ENCODE data around the gene GRM3.

Gene GRM3

GRCh38 chr7:86833360-86833759, 189.7 kb downstream of the GRM3 start:
- Histone ChIP-seq H2BK5ac (ENCODE audit: low read length) (no peak overlapping the region), H3K36me3 (replicated peaks in 1 of 2; ENCODE audit: control insufficient read depth in 2 of 2, insufficient read depth in 2 of 2, low read length in 2 of 2) (no peaks in the 10 kb centered on the region), H2BK120ac (ENCODE audit: low read depth, low read length) (no peak overlapping the region), H3K18ac (ENCODE audit: low read length) (no peak overlapping the region), H3K4me1 (ENCODE audit: control insufficient read depth in 2 of 2, insufficient read depth in 1 of 2, low read depth in 1 of 2, low read length in 2 of 2) (no peaks in the 10 kb centered on the region), H2BK15ac (ENCODE audit: low read length) (no peak overlapping the region), H4K91ac (ENCODE audit: low read depth, low read length, poor library complexity) (no peak overlapping the region), H4K8ac (ENCODE audit: low read depth, low read length) (no peak overlapping the region), H3K9ac (ENCODE audit: low read depth, low read length, poor library complexity) (no peak overlapping the region), H2AFZ (ENCODE audit: low read length) (no peak overlapping the region), H2AK5ac (ENCODE audit: low read depth, low read length) (no peak overlapping the region), H3K4ac (ENCODE audit: low read length) (no peak overlapping the region), H3K9me3 (replicated peaks in 1 of 2; ENCODE audit: control insufficient read depth in 2 of 2, insufficient read depth in 1 of 2, low read depth in 1 of 2, low read length in 2 of 2) (no peaks in the 10 kb centered on the region), H2BK12ac (ENCODE audit: low read length) (no peak overlapping the region), H3K79me1 (ENCODE audit: low read depth, low read length) (no peaks in the 10 kb centered on the region), H3K27me3 (ENCODE audit: control insufficient read depth in 3 of 3, insufficient read depth in 3 of 3, low read depth in 1 of 3, low read length in 3 of 3) (no peaks in the 10 kb centered on the region), H3K27ac (replicated peaks; ENCODE audit: low read length) (no peak overlapping the region), H3K23ac (ENCODE audit: low read depth, low read length, poor library complexity) (no peak overlapping the region), H3K4me2 (ENCODE audit: insufficient read depth, low read length, poor library complexity, severe bottlenecking) (no peak overlapping the region), H3K14ac (ENCODE audit: low read length) (no peak overlapping the region), H3K4me3 (ENCODE audit: low read length in 2 of 2) (no peak overlapping the region)
- no peak for DNase-seq (ENCODE audit: low spot score)
- no CpG with 5 or more reads among the region's 3 CpGs for WGBS, 2 donors (ENCODE audit: extremely low coverage in 2 of 2, insufficient read length in 2 of 2, insufficient replicate concordance in 1 of 2)

DNA sequence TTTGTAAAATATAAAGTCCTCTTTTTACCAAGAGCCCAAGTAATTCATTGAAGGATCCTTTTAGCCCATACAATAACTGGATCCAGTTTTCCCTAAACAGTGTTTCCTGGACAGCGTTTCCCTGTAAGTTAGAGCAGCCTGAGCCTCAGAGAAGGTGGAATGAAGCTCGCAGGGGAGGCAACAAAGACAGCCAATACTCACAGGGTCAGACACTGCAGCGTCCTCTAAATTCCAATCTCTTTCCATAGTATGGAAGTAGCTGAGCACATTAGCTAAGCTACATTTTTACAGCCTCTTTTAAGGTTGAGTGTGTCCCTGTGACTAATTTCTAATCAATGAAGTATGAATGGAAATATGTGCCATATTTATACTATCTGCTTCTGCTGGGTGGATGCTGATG, 193.5 kb downstream of the GRM3 start:
- no peak overlapping the region for H3K9ac ChIP-seq (ENCODE audit: low read depth, low read length, poor library complexity)
- H3K4me3 ChIP-seq (ENCODE audit: low read length in 2 of 2) = no peak overlapping the region
- H2BK5ac ChIP-seq (ENCODE audit: low read length) = no peak overlapping the region
- no peak overlapping the region for H3K23ac ChIP-seq (ENCODE audit: low read depth, low read length, poor library complexity)
- H3K18ac ChIP-seq (ENCODE audit: low read length) = no peak overlapping the region
- no peak overlapping the region for H3K4me2 ChIP-seq (ENCODE audit: insufficient read depth, low read length, poor library complexity, severe bottlenecking)
- no peak for DNase-seq (ENCODE audit: low spot score)
- H3K36me3 ChIP-seq (replicated peaks in 1 of 2; ENCODE audit: control insufficient read depth in 2 of 2, insufficient read depth in 2 of 2, low read length in 2 of 2) = peaks cover 0 to 4% of the 10 kb centered on the region in 2 donors
- H3K4ac ChIP-seq (ENCODE audit: low read length) = no peak overlapping the region
- H4K91ac ChIP-seq (ENCODE audit: low read depth, low read length, poor library complexity) = no peak overlapping the region
- no peaks in the 10 kb centered on the region for H3K9me3 ChIP-seq (replicated peaks in 1 of 2; ENCODE audit: control insufficient read depth in 2 of 2, insufficient read depth in 1 of 2, low read depth in 1 of 2, low read length in 2 of 2)
- H2BK120ac ChIP-seq (ENCODE audit: low read depth, low read length) = no peak overlapping the region
- no peak overlapping the region for H4K8ac ChIP-seq (ENCODE audit: low read depth, low read length)
- no peaks in the 10 kb centered on the region for H3K27me3 ChIP-seq (ENCODE audit: control insufficient read depth in 3 of 3, insufficient read depth in 3 of 3, low read depth in 1 of 3, low read length in 3 of 3)
- H3K4me1 ChIP-seq (ENCODE audit: control insufficient read depth in 2 of 2, insufficient read depth in 1 of 2, low read depth in 1 of 2, low read length in 2 of 2) = no peaks in the 10 kb centered on the region
- H2BK12ac ChIP-seq (ENCODE audit: low read length) = no peak overlapping the region
- no CpG with 5 or more reads among the region's 3 CpGs for WGBS, 2 donors (ENCODE audit: extremely low coverage in 2 of 2, insufficient read length in 2 of 2, insufficient replicate concordance in 1 of 2)
- no peak overlapping the region for H2BK15ac ChIP-seq (ENCODE audit: low read length)
- H3K14ac ChIP-seq (ENCODE audit: low read length) = no peak overlapping the region
- no peak overlapping the region for H2AFZ ChIP-seq (ENCODE audit: low read length)
- H2AK5ac ChIP-seq (ENCODE audit: low read depth, low read length) = no peak overlapping the region
- H3K79me1 ChIP-seq (ENCODE audit: low read depth, low read length) = no peaks in the 10 kb centered on the region
- H3K27ac ChIP-seq (replicated peaks; ENCODE audit: low read length) = no peak overlapping the region

GRCh38 chr7:86844608-86845007, 200.9 kb downstream of the GRM3 start:
- no peak overlapping the region for H3K4ac ChIP-seq (ENCODE audit: low read length)
- WGBS, 2 donors (ENCODE audit: extremely low coverage in 2 of 2, insufficient read length in 2 of 2, insufficient replicate concordance in 1 of 2) = no CpG with 5 or more reads among the region's 3 CpGs

GRCh38 chr7:86846494-86847190, 202.9 kb downstream of the GRM3 start:
- H4K8ac ChIP-seq (ENCODE audit: low read depth, low read length) = no peak overlapping the region
- no peaks in the 10 kb centered on the region for H3K79me1 ChIP-seq (ENCODE audit: low read depth, low read length)
- H3K4me1 ChIP-seq (ENCODE audit: control insufficient read depth in 2 of 2, insufficient read depth in 1 of 2, low read depth in 1 of 2, low read length in 2 of 2) = no peaks in the 10 kb centered on the region
- no peaks in the 10 kb centered on the region for H3K27me3 ChIP-seq (ENCODE audit: control insufficient read depth in 3 of 3, insufficient read depth in 3 of 3, low read depth in 1 of 3, low read length in 3 of 3)
- no peak overlapping the region for H2BK12ac ChIP-seq (ENCODE audit: low read length)
- no peak overlapping the region for H3K4me2 ChIP-seq (ENCODE audit: insufficient read depth, low read length, poor library complexity, severe bottlenecking)
- no peak for DNase-seq (ENCODE audit: low spot score)
- H2BK15ac ChIP-seq (ENCODE audit: low read length) = no peak overlapping the region
- no peak overlapping the region for H2BK5ac ChIP-seq (ENCODE audit: low read length)
- H2AFZ ChIP-seq (ENCODE audit: low read length) = no peak overlapping the region
- no CpG with 5 or more reads among the region's 3 CpGs for WGBS, 2 donors (ENCODE audit: extremely low coverage in 2 of 2, insufficient read length in 2 of 2, insufficient replicate concordance in 1 of 2)
- no peak overlapping the region for H3K18ac ChIP-seq (ENCODE audit: low read length)
- no peak overlapping the region for H3K4me3 ChIP-seq (ENCODE audit: low read length in 2 of 2)
- no peak overlapping the region for H2AK5ac ChIP-seq (ENCODE audit: low read depth, low read length)
- no peak overlapping the region for H3K27ac ChIP-seq (replicated peaks; ENCODE audit: low read length)
- H3K9me3 ChIP-seq (replicated peaks in 1 of 2; ENCODE audit: control insufficient read depth in 2 of 2, insufficient read depth in 1 of 2, low read depth in 1 of 2, low read length in 2 of 2) = no peaks in the 10 kb centered on the region
- no peaks in the 10 kb centered on the region for H3K36me3 ChIP-seq (replicated peaks in 1 of 2; ENCODE audit: control insufficient read depth in 2 of 2, insufficient read depth in 2 of 2, low read length in 2 of 2)
- no peak overlapping the region for H3K4ac ChIP-seq (ENCODE audit: low read length)
- H3K14ac ChIP-seq (ENCODE audit: low read length) = no peak overlapping the region
- no peak overlapping the region for H3K9ac ChIP-seq (ENCODE audit: low read depth, low read length, poor library complexity)
- H2BK120ac ChIP-seq (ENCODE audit: low read depth, low read length) = no peak overlapping the region
- no peak overlapping the region for H3K23ac ChIP-seq (ENCODE audit: low read depth, low read length, poor library complexity)
- H4K91ac ChIP-seq (ENCODE audit: low read depth, low read length, poor library complexity) = no peak overlapping the region

More at GRCh38 chr7:86844608-86845007, 200.9 kb downstream of the GRM3 start:
- peaks cover 0 to under 1% of the 10 kb centered on the region in 2 donors for H3K36me3 ChIP-seq (replicated peaks in 1 of 2; ENCODE audit: control insufficient read depth in 2 of 2, insufficient read depth in 2 of 2, low read length in 2 of 2)
- no peak overlapping the region for H3K4me2 ChIP-seq (ENCODE audit: insufficient read depth, low read length, poor library complexity, severe bottlenecking)
- no peaks in the 10 kb centered on the region for H3K9me3 ChIP-seq (replicated peaks in 1 of 2; ENCODE audit: control insufficient read depth in 2 of 2, insufficient read depth in 1 of 2, low read depth in 1 of 2, low read length in 2 of 2)
- H2AK5ac ChIP-seq (ENCODE audit: low read depth, low read length) = no peak overlapping the region
- H4K8ac ChIP-seq (ENCODE audit: low read depth, low read length) = no peak overlapping the region
- H3K14ac ChIP-seq (ENCODE audit: low read length) = no peak overlapping the region
- H3K4me1 ChIP-seq (ENCODE audit: control insufficient read depth in 2 of 2, insufficient read depth in 1 of 2, low read depth in 1 of 2, low read length in 2 of 2) = no peaks in the 10 kb centered on the region
- no peak overlapping the region for H4K91ac ChIP-seq (ENCODE audit: low read depth, low read length, poor library complexity)
- H2BK120ac ChIP-seq (ENCODE audit: low read depth, low read length) = no peak overlapping the region
- H3K79me1 ChIP-seq (ENCODE audit: low read depth, low read length) = no peaks in the 10 kb centered on the region
- no peak overlapping the region for H3K23ac ChIP-seq (ENCODE audit: low read depth, low read length, poor library complexity)
- H3K27me3 ChIP-seq (ENCODE audit: control insufficient read depth in 3 of 3, insufficient read depth in 3 of 3, low read depth in 1 of 3, low read length in 3 of 3) = no peaks in the 10 kb centered on the region
- H2BK15ac ChIP-seq (ENCODE audit: low read length) = no peak overlapping the region
- H2BK5ac ChIP-seq (ENCODE audit: low read length) = no peak overlapping the region
- no peak overlapping the region for H2AFZ ChIP-seq (ENCODE audit: low read length)
- H2BK12ac ChIP-seq (ENCODE audit: low read length) = no peak overlapping the region
- H3K4me3 ChIP-seq (ENCODE audit: low read length in 2 of 2) = no peak overlapping the region
- H3K27ac ChIP-seq (replicated peaks; ENCODE audit: low read length) = no peak overlapping the region
- no peak overlapping the region for H3K9ac ChIP-seq (ENCODE audit: low read depth, low read length, poor library complexity)
- no peak for DNase-seq (ENCODE audit: low spot score)
- no peak overlapping the region for H3K18ac ChIP-seq (ENCODE audit: low read length)

Measured in neuronal stem cell (in vitro differentiated cells).